GM13977 (cell line): Measurements from ENCODE around the gene ABCC1.

ENCODE experiments used
- DNase-seq: peaks from one replicate; pipeline ENCODE4 v3.0.0; 2012; ENCODE audit warnings: low spot score
- CTCF ChIP-seq: IDR thresholded peaks from 2 replicates; pipeline ENCODE4 v1.5.1; 2012; ENCODE audit warnings: mild to moderate bottlenecking, control low read depth; ENCODE audit not compliant: insufficient read depth; ENCODE audit errors: extremely low read depth, missing control alignments
- in situ Hi-C: fragments of 300-500 bp; cut with MboI; formaldehyde crosslinking; loops from one replicate; pipeline ENCODE4 v1.12.0; 2022; ENCODE audit warnings: low sequenced_read_pairs, low pct_unique_long_range_greater_than_20kb, mixed read lengths, inconsistent platforms; ENCODE audit not compliant: unreplicated experiment

The ABCC1 gene

GRCh38 chr16:16113076-16113475, 163.7 kb downstream of the ABCC1 start:
- TF ChIP-seq CTCF = no peak
- in situ Hi-C loops = no loop called here
- no peak for DNase-seq

GRCh38 chr16:16116841-16117240, 167.4 kb downstream of the ABCC1 start:
- no peak for DNase-seq
- TF ChIP-seq CTCF = no peak
- in situ Hi-C loops = no loop called here

GRCh38 chr16:16118337-16118736, 168.9 kb downstream of the ABCC1 start:
- no peak for TF ChIP-seq CTCF
- no peak for DNase-seq
- in situ Hi-C loops = no loop called here

GRCh38 chr16:16120044-16120381, 170.6 kb downstream of the ABCC1 start:
- in situ Hi-C loops = loop anchor here (10.0 kb wide), 1 partner anchor 355 kb away; no protein-coding TSS in a partner anchor
- DNase-seq = no peak
- TF ChIP-seq CTCF = no peak

GRCh38 chr16:16120382-16121184, 171.2 kb downstream of the ABCC1 start:
- in situ Hi-C loops = loop anchor here (10.0 kb wide), 1 partner anchor 356 kb away; no protein-coding TSS in a partner anchor
- DNase-seq = no peak
- TF ChIP-seq CTCF = no peak

GRCh38 chr16:16121185-16121727, 171.8 kb downstream of the ABCC1 start:
- DNase-seq = no peak
- TF ChIP-seq CTCF = no peak
- in situ Hi-C loops = loop anchor here (10.0 kb wide), 1 partner anchor 356 kb away; no protein-coding TSS in a partner anchor
